NCI-H2227 (cell line): Measurements from ENCODE around the gene DKKL1.

Experiments used
- DNase-seq: peaks from one replicate; lab custom pipeline; 2025; ENCODE audit not compliant: unreplicated experiment; lab: John Stamatoyannopoulos, UW

DKKL1 gene

GRCh38 chr19:49421039-49421877 lies 57.6 kb downstream of the DKKL1 start:
- DNase-seq: peak; percentile 96

- DNase-seq: no peak
These were observed 58.2 kb downstream of the DKKL1 start for GRCh38 chr19:49421878-49422202.

DNA sequence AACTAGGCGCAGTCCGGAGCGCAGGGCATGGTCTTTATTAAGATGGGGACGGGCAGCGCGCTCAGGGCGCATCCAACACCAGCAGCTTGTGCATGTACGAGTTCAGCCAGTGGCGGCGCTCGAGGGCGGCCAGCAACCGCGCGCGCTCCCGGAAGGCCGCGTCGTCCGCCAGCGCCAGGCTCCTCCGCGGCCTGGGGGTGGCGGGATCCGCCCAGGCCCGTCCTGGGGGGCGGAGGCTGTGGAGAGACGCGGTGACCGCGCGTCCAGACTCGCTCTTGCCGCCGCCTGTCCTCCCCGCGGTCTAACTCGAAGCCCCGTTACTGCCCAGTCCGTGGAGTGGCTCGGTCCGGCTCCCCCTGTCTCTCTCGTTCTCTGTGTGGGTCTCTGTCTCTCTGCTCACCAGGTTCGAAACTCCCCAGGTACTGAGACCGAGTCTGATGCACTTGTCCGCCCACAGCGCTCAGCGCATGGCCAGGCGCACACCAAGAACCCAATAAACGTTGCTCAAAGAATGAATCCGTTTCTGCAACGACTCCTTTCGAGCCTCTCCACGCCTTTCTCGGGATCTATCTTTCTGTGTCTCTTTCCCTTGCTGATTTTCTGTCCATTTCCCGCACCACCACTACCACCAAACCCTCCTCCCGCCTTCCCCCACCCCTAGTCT lies 58.9 kb downstream of the DKKL1 start:
- peak; percentile 69 for DNase-seq

DNA sequence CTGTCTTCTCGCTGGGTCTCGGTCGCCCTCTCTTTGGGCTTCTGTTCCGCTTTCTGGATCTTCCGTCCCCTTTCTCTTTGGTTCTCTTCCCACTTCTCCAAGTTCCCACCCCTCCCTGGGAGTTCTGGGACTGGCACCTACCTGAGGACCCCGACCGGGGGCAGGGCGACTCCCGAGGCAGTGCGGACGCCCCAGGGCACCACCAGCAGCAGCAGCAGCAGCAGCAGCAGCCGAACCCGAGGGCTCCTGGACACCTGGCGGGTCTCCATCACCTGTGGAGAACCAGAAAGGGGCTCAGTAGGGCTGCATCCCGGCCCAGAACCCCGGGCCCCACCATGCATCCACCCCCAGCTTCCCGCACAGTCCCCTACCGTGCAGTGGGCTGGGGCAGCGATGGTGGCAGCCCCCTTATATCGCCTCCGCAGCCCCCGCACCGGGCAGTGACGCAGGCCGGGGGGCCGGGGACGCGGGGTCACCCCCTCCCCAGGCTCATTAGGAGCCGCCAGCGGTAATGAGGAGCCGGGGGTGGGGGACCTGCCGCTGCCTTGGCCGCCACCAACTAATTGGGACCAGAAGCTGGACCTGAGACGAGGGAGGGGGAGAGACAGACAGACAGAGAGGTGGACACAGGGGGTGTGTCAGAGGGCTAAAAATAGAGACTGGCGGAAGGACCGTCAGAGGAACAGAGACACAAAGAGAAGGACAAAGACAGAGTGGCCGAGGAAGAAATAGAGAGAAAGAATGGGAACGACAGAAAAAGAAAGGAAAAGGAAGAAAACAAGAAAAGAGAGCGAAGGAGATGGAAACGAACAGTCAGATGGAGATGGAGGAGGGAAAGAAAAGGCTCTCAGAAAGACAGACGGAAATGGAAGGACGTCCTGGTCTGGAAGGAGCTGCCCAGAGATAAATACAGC lies 59.7 kb downstream of the DKKL1 start, which contains the start of gene PTH2:
TSS of gene PTH2 (minus strand) at position 371 of the 914 bp plus-strand sequence. CDS start at position 269, 102 bp downstream.
- DNase-seq: no peak

- DNase-seq: no peak
These were observed 60.3 kb downstream of the DKKL1 start for GRCh38 chr19:49423985-49424303.
